Nephron (organoid): ENCODE data around the gene CHRM4.

Source experiments
- H3K27ac Mint-ChIP-seq, 3 experiments: 2 replicates each; pipeline ENCODE4 v1.8.0; 2020; ENCODE audit warnings: mixed read lengths in 3 of 3, mild to moderate bottlenecking in 2 of 3, moderate library complexity in 1 of 3
- H3K27me3 Mint-ChIP-seq: 2 replicates; pipeline ENCODE4 v1.8.0; 2021; ENCODE audit warnings: low read depth, mild to moderate bottlenecking, moderate library complexity, mixed read lengths
- H3K36me3 Mint-ChIP-seq: 2 replicates; pipeline ENCODE4 v1.8.0; 2020; ENCODE audit warnings: low read depth, mixed read lengths
- H3K4me1 Mint-ChIP-seq: 2 replicates; pipeline ENCODE4 v1.8.0; 2020; ENCODE audit warnings: mixed read lengths
- H3K4me3 Mint-ChIP-seq, 3 experiments: 2 replicates each; pipeline ENCODE4 v1.8.0; 2020; ENCODE audit warnings: mild to moderate bottlenecking in 3 of 3, mixed read lengths in 3 of 3, moderate library complexity in 2 of 3
- H3K9me3 Mint-ChIP-seq: 2 replicates; pipeline ENCODE4 v1.8.0; 2020; ENCODE audit warnings: mixed read lengths
- TF ChIP-seq, protein P1 (sequence below), 3 experiments: fragments of 200-600 bp; sonication (generic); IDR thresholded peaks; one replicate each; pipeline ENCODE4 v1.5.0; 2021; ENCODE audit warnings: antibody characterized with exemption in 3 of 3; ENCODE audit not compliant: unreplicated experiment in 3 of 3

CHRM4 gene

DNA sequence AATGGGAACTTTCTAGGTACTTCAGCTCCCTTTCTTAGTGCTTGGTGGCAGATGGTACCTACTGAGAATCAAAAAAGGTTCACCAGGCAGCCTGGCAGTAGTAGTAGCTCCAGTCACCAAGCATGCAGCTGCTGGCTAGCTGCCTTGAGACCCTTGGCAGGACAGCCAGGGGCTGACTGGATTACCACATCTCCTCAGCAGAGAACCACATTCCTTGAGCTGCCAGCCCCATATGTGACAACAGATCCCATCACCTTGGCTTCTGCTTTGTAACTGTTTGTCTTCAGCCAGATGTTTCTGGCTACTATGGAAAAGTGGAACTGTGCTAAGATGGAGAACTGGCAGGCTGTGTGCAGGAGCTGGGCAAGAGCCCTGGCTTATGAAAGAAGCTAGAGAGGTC lies 39.6 kb upstream of the CHRM4 start:
- no peaks in the 10 kb centered on the region for H3K27me3 Mint-ChIP-seq
- H3K27ac Mint-ChIP-seq: no peak overlapping the region
- H3K36me3 Mint-ChIP-seq: peaks cover 63% of the 10 kb centered on the region
- TF ChIP-seq, protein P1, sequence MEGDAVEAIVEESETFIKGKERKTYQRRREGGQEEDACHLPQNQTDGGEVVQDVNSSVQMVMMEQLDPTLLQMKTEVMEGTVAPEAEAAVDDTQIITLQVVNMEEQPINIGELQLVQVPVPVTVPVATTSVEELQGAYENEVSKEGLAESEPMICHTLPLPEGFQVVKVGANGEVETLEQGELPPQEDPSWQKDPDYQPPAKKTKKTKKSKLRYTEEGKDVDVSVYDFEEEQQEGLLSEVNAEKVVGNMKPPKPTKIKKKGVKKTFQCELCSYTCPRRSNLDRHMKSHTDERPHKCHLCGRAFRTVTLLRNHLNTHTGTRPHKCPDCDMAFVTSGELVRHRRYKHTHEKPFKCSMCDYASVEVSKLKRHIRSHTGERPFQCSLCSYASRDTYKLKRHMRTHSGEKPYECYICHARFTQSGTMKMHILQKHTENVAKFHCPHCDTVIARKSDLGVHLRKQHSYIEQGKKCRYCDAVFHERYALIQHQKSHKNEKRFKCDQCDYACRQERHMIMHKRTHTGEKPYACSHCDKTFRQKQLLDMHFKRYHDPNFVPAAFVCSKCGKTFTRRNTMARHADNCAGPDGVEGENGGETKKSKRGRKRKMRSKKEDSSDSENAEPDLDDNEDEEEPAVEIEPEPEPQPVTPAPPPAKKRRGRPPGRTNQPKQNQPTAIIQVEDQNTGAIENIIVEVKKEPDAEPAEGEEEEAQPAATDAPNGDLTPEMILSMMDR (IDR thresholded peaks at IDR 0.05; ENCODE audit: unreplicated experiment in 3 of 3): no peak
- no peak overlapping the region for H3K4me3 Mint-ChIP-seq
- H3K9me3 Mint-ChIP-seq: no peaks in the 10 kb centered on the region
- no peaks in the 10 kb centered on the region for H3K4me1 Mint-ChIP-seq

DNA sequence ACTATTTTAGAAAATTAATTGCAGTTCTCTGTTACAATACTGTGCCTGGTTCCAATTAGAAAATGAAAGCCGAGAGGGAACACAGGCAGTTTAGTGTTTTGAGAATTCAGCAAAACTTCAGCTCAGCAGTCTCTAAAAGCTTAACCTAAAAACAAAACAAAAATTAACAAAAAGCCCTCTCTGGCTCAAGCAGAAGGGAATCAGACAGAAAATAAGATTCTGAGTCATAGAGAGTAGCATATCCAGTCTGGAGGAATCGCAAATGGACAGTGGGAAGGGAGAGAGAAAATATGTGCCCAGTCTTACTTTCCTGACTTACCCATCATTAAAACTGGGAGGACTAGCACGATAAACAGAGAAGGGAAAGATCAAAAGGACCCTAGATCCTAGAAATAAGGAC lies 38.1 kb upstream of the CHRM4 start:
- no peaks in the 10 kb centered on the region for H3K9me3 Mint-ChIP-seq
- no peaks in the 10 kb centered on the region for H3K4me1 Mint-ChIP-seq

DNA sequence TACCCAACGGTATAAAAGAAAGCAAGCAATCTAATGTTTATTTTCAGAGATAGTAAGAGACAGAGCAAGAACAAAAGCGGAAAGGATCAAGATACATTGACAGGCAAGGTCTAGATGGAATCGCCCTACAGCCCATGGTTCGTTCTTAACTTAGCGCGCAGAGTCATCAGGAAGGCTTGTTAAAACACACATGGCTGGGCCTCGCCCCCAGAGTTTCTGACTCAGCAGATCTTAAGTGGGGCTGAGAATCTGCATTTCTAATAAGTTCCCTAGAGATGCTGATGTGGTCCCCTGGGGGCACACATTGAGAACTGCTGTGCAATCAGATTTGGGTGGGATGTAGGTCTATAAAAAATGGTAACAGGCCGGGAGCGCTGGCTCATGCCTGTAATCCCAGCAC lies 35.8 kb upstream of the CHRM4 start:
- H3K4me1 Mint-ChIP-seq: no peaks in the 10 kb centered on the region
- no peaks in the 10 kb centered on the region for H3K27me3 Mint-ChIP-seq
- H3K36me3 Mint-ChIP-seq: peaks cover 51% of the 10 kb centered on the region
- no peaks in the 10 kb centered on the region for H3K9me3 Mint-ChIP-seq
- H3K27ac Mint-ChIP-seq: no peak overlapping the region
- TF ChIP-seq, protein P1 (IDR thresholded peaks at IDR 0.05; ENCODE audit: unreplicated experiment in 3 of 3): no peak
- H3K4me3 Mint-ChIP-seq: no peak overlapping the region

More for the DNA sequence above, 38.1 kb upstream of the CHRM4 start:
- Mint-ChIP-seq H3K4me3 (no peak overlapping the region), H3K36me3 (peaks cover 63% of the 10 kb centered on the region), H3K27me3 (no peaks in the 10 kb centered on the region), H3K27ac (no peak overlapping the region)
- TF ChIP-seq, protein P1 (IDR thresholded peaks at IDR 0.05; ENCODE audit: unreplicated experiment in 3 of 3): no peak

DNA sequence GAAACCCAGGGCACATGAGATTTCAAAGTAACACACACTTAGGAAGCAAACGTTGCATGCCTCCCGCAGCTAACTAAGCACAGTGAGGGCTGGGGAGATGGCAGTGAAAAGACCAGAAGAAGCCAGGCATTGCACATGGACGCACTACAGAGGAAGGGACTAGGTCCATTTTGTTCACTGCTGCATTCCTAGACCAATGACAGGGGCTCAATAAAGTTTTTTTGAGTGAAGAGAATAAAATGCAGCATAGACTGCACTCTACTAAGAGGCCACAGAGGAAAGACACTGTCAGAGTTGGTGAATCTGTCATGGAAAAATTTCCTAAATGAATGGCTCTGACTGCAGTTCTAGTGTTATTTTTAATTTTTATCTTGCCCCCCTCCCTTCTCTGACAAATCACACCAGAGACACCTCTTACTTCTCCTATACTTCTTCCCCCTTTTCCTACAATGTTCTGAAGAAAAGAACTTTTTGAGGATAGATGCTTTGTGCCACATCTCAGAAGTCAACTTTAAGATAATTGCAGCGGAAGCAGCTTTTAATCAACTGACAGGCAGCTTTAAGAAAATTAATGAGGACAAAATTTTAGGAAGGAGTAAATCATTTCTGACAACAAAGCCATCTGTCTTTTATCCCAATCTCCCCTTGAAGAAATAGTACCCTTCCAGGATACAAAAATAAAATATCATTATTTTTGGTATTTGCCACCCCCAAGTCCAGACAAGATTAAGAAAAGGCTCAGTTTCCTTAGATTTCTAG lies 34.8 kb upstream of the CHRM4 start:
- TF ChIP-seq, protein P1 (IDR thresholded peaks at IDR 0.05; ENCODE audit: unreplicated experiment in 3 of 3): no peak
- Mint-ChIP-seq H3K27ac (no peak overlapping the region), H3K36me3 (peaks cover 50% of the 10 kb centered on the region), H3K9me3 (no peaks in the 10 kb centered on the region), H3K4me3 (no peak overlapping the region), H3K27me3 (no peaks in the 10 kb centered on the region), H3K4me1 (no peaks in the 10 kb centered on the region)

DNA sequence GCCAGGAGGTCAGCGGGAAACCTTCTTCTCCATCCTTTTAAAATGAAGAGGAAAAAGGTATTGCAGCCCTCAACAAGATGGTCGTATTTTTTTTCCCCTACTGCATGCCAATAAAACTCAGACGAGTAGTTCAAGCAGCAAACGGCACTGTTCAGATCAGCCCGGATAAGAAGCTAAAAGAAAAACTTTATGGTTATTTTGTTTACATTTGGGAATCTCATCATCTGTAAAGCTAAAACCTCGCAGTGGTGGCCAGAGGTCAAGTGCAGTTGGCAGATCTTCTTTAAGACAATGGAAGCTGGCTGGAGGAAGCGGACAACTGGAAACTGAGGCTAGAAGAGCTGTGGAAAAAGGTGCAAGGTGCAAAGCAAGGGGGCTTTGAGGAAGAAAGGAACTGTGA lies 31.0 kb upstream of the CHRM4 start:
- TF ChIP-seq, protein P1 (IDR thresholded peaks at IDR 0.05; ENCODE audit: unreplicated experiment in 3 of 3): no peak
- peaks cover 46% of the 10 kb centered on the region for H3K36me3 Mint-ChIP-seq
- no peak overlapping the region for H3K4me3 Mint-ChIP-seq
- H3K9me3 Mint-ChIP-seq: no peaks in the 10 kb centered on the region
- H3K27me3 Mint-ChIP-seq: no peaks in the 10 kb centered on the region
- H3K4me1 Mint-ChIP-seq: peaks cover 4% of the 10 kb centered on the region
- H3K27ac Mint-ChIP-seq: no peak overlapping the region

DNA sequence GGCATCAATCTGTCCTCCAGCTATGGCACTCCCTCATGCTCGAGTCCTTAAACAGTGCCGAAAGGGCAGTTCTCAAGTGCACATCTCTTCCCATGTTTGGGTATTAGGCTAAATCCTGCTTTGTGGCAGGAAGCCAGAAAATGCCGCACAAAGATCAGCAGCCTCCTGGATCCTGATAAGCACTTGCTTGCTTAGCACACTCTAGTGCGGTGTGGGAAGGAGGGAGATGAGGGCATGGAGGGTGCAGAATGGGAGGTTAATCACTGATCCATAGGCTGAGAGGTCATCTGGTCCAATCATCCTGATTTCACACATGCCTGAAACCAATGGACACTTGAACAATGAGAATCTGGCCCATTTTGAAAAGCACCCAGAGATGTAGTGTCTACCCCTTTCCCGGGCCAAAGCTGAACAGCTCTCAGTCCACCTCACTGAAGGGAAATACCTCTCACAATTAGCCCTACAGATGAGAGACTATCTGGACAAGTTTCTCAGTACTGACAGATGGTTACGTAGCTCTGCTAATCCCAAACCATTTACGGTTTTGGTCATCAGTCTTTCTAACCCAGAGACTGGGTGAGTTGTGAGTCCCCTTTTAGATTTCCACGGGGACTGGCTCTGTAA lies 29.8 kb upstream of the CHRM4 start:
- Mint-ChIP-seq H3K27ac (no peak overlapping the region), H3K4me3 (no peak overlapping the region), H3K4me1 (peaks cover 5% of the 10 kb centered on the region), H3K36me3 (peaks cover 45% of the 10 kb centered on the region), H3K27me3 (no peaks in the 10 kb centered on the region), H3K9me3 (no peaks in the 10 kb centered on the region)
- TF ChIP-seq, protein P1 (IDR thresholded peaks at IDR 0.05; ENCODE audit: unreplicated experiment in 3 of 3): no peak
